Neural cell (in vitro differentiated cells): Measurements from ENCODE around the gene APMAP. TPM values are rescaled to one million over a fixed set of nuclear protein-coding genes. Genes with fewer than 3 reads are reported as not detected.

Experiments
- H2AFZ ChIP-seq: fragments of 200-600, 300-800 bp; sonication (generic), shearing (Covaris generic); 2 replicates; pipeline ENCODE4 v1.6.0; 2014; ENCODE audit warnings: low read depth, mild to moderate bottlenecking, antibody characterized with exemption, low read length, moderate library complexity
- H3F3A ChIP-seq: fragments of 200-600 bp; shearing (Covaris generic); 2 replicates; pipeline ENCODE4 v1.6.1; 2016; ENCODE audit warnings: mild to moderate bottlenecking, moderate library complexity, mixed read lengths, antibody characterized with exemption, low read length; ENCODE audit not compliant: insufficient read depth, poor library complexity, severe bottlenecking
- H3K27ac ChIP-seq: fragments of 200-600, 300-800 bp; sonication (generic), shearing (Covaris generic); 2 replicates; pipeline ENCODE4 v1.5.1; 2014; ENCODE audit warnings: mild to moderate bottlenecking, low read length, moderate library complexity
- H3K27me3 ChIP-seq: fragments of 300-800, 200-600 bp; sonication (generic), shearing (Covaris generic); 2 replicates; pipeline ENCODE4 v1.6.0; 2014; ENCODE audit warnings: mild to moderate bottlenecking, low read depth, low read length, moderate library complexity; ENCODE audit not compliant: insufficient read depth
- H3K36me3 ChIP-seq: fragments of 300-800, 200-600 bp; sonication (generic), shearing (Covaris generic); 2 replicates; pipeline ENCODE4 v1.5.1; 2014; ENCODE audit warnings: mild to moderate bottlenecking, antibody characterized with exemption, low read length, moderate library complexity; ENCODE audit not compliant: insufficient read depth
- H3K4me2 ChIP-seq: fragments of 300-800, 200-600 bp; sonication (generic), shearing (Covaris generic); 2 replicates; pipeline ENCODE4 v1.6.0; 2014; ENCODE audit warnings: mild to moderate bottlenecking, low read length
- H3K4me3 ChIP-seq: fragments of 300-800, 200-600 bp; sonication (generic), shearing (Covaris generic); 2 replicates; pipeline ENCODE4 v1.5.1; 2014; ENCODE audit warnings: mild to moderate bottlenecking, low read length, moderate library complexity
- H3K79me2 ChIP-seq: fragments of 200-600 bp; shearing (Covaris generic); replicated peaks from 2 replicates; pipeline ENCODE4 v1.6.0; 2014; ENCODE audit warnings: mild to moderate bottlenecking, low read length, moderate library complexity; ENCODE audit not compliant: insufficient read depth
- H3K9ac ChIP-seq: fragments of 300-800, 200-600 bp; sonication (generic), shearing (Covaris generic); 2 replicates; pipeline ENCODE4 v1.6.1; 2016; ENCODE audit warnings: mild to moderate bottlenecking, low read length, mixed read lengths
- H3K9me2 ChIP-seq: fragments of 200-600 bp; shearing (Covaris generic); 2 replicates; pipeline ENCODE4 v1.6.1; 2016; ENCODE audit warnings: mild to moderate bottlenecking, low read length, mixed read lengths; ENCODE audit not compliant: insufficient read depth
- H3K9me3 ChIP-seq: fragments of 200-600, 300-800 bp; sonication (generic), shearing (Covaris generic); 2 replicates; pipeline ENCODE4 v1.6.1; 2016; ENCODE audit warnings: mild to moderate bottlenecking, mixed run types, low read length, moderate library complexity, mixed read lengths
- H4K20me1 ChIP-seq: fragments of 200-600 bp; shearing (Covaris generic); 2 replicates; pipeline ENCODE4 v1.6.1; 2016; ENCODE audit warnings: mild to moderate bottlenecking, mixed run types; ENCODE audit not compliant: insufficient read depth
- CTCF ChIP-seq: fragments of 450-650 bp; IDR thresholded peaks from 2 replicates; pipeline ENCODE4 v1.5.1; 2014; ENCODE audit warnings: antibody characterized with exemption, mild to moderate bottlenecking, moderate library complexity; ENCODE audit not compliant: poor library complexity, severe bottlenecking
- EP300 ChIP-seq: fragments of 450-650 bp; conservative IDR thresholded peaks from 2 replicates; pipeline ENCODE4 v1.6.1; 2014; ENCODE audit warnings: antibody characterized with exemption, mild to moderate bottlenecking, moderate library complexity; ENCODE audit not compliant: poor library complexity, severe bottlenecking
- EZH2 ChIP-seq: fragments of 200-600, 300-800 bp; shearing (Covaris generic), sonication (generic); IDR thresholded peaks from 2 replicates; pipeline ENCODE4 v1.6.1; 2014; ENCODE audit warnings: antibody characterized with exemption, low read length, borderline replicate concordance, mild to moderate bottlenecking; ENCODE audit not compliant: insufficient read depth, poor library complexity, severe bottlenecking
- POLR2AphosphoS5 ChIP-seq: IDR thresholded peaks from 2 replicates; pipeline ENCODE4 v1.6.1; 2012
- RAD21 ChIP-seq: fragments of 450-650 bp; conservative IDR thresholded peaks from 2 replicates; pipeline ENCODE4 v1.6.1; 2014; ENCODE audit warnings: antibody characterized with exemption, mild to moderate bottlenecking, moderate library complexity
- SMC3 ChIP-seq: fragments of 450-650 bp; conservative IDR thresholded peaks from 2 replicates; pipeline ENCODE4 v1.6.1; 2014; ENCODE audit warnings: antibody characterized with exemption, mild to moderate bottlenecking, moderate library complexity; ENCODE audit not compliant: poor library complexity
- TAF1 ChIP-seq: IDR thresholded peaks from 2 replicates; pipeline ENCODE4 v1.6.1; 2012; ENCODE audit warnings: low read depth
- polyA plus RNA-seq: library from polyadenylated mRNA; depleted of rRNA; stranded (reverse); fragments of >200 nt; gene quantifications from 2 replicates; pipeline ENCODE4 v1.2.3, GENCODE V29; 2014
- TF ChIP-seq, protein P1 (sequence below): IDR thresholded peaks from 2 replicates; pipeline ENCODE4 v1.6.1; 2012; ENCODE audit warnings: borderline replicate concordance

APMAP gene
- polyA plus RNA-seq, 1 donor from 2014 or later: 140 TPM

GRCh38 chr20:24993337-24994185 lies 1.0 kb upstream of the APMAP start:
- Histone ChIP-seq H2AFZ (peak overlapping the region; percentile 63), H3K9me2 (no peaks in the 10 kb centered on the region), H3K9me3 (no peaks in the 10 kb centered on the region), H3K9ac (peak overlapping the region; percentile 93), H3K27me3 (no peaks in the 10 kb centered on the region), H4K20me1 (no peaks in the 10 kb centered on the region), H3F3A (no peaks in the 10 kb centered on the region), H3K36me3 (no peaks in the 10 kb centered on the region), H3K27ac (peak overlapping the region; percentile 83), H3K4me2 (peak overlapping the region; percentile 79), H3K79me2 (peaks cover 34% of the 10 kb centered on the region), H3K4me3 (peak overlapping the region; percentile 97)
- TF ChIP-seq CTCF (peak; percentile 73), SMC3 (peak; percentile 66), EZH2 (no peak), TAF1 (no peak), EP300 (no peak), RAD21 (peak; percentile 78)
- TF ChIP-seq, protein P1, sequence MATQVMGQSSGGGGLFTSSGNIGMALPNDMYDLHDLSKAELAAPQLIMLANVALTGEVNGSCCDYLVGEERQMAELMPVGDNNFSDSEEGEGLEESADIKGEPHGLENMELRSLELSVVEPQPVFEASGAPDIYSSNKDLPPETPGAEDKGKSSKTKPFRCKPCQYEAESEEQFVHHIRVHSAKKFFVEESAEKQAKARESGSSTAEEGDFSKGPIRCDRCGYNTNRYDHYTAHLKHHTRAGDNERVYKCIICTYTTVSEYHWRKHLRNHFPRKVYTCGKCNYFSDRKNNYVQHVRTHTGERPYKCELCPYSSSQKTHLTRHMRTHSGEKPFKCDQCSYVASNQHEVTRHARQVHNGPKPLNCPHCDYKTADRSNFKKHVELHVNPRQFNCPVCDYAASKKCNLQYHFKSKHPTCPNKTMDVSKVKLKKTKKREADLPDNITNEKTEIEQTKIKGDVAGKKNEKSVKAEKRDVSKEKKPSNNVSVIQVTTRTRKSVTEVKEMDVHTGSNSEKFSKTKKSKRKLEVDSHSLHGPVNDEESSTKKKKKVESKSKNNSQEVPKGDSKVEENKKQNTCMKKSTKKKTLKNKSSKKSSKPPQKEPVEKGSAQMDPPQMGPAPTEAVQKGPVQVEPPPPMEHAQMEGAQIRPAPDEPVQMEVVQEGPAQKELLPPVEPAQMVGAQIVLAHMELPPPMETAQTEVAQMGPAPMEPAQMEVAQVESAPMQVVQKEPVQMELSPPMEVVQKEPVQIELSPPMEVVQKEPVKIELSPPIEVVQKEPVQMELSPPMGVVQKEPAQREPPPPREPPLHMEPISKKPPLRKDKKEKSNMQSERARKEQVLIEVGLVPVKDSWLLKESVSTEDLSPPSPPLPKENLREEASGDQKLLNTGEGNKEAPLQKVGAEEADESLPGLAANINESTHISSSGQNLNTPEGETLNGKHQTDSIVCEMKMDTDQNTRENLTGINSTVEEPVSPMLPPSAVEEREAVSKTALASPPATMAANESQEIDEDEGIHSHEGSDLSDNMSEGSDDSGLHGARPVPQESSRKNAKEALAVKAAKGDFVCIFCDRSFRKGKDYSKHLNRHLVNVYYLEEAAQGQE: no peak

- H3K36me3 ChIP-seq: no peaks in the 10 kb centered on the region
- H4K20me1 ChIP-seq: no peaks in the 10 kb centered on the region
- H3K27ac ChIP-seq: peak overlapping the region; percentile 83
- H3K9ac ChIP-seq: peak overlapping the region; percentile 93
- peak overlapping the region; percentile 42 for H3K4me2 ChIP-seq
- H3K79me2 ChIP-seq: peaks cover 40% of the 10 kb centered on the region
- no peaks in the 10 kb centered on the region for H3K9me2 ChIP-seq
- peak overlapping the region; percentile 97 for H3K4me3 ChIP-seq
- TF ChIP-seq RAD21: peak; percentile 0
- TF ChIP-seq POLR2AphosphoS5: no peak
- no peak for TF ChIP-seq CTCF
- TF ChIP-seq, protein P1: no peak
- no peak for TF ChIP-seq EP300
- no peaks in the 10 kb centered on the region for H3K9me3 ChIP-seq
- peak overlapping the region; percentile 71 for H2AFZ ChIP-seq
- H3K27me3 ChIP-seq: no peaks in the 10 kb centered on the region
- no peaks in the 10 kb centered on the region for H3F3A ChIP-seq
Observed at GRCh38 chr20:24991897-24992486, 559 bp downstream of the APMAP start.
